A549 (cell line): ENCODE results near the gene SSH2. TPM values are rescaled to one million over a fixed set of nuclear protein-coding genes. Genes with fewer than 3 reads are reported as not detected.
"Not testable (repeated sequence)": the region's sequence is repeated elsewhere in the genome, so short reads cannot be mapped to it uniquely, and the experiment has no call there.

Experiments used
- ATAC-seq, 2 experiments: fragments of 200-7000 bp in 1 of 2; fragments of >200 bp in 1 of 2; cut with Nextera tagmentation in 1 of 2; cut with Tn5 transposase in 1 of 2; 3 replicates each; pipeline versions ENCODE4 v1.8.0 to v1.9.1; 2018 to 2020; ENCODE audit warnings: mild to moderate bottlenecking in 1 of 2, moderate library complexity in 1 of 2
- CTCF ChIA-PET: fragments of 300-600 bp; sonication (Branson Sonifier 250); formaldehyde crosslinking; extraction: SDS; loops from one replicate; lab custom pipeline; 2021; ENCODE audit warnings: antibody characterized with exemption, inconsistent platforms; lab: Yijun Ruan, JAX
- POLR2A ChIA-PET: fragments of 350-600 bp; formaldehyde crosslinking; extraction: SDS; loops from one replicate; lab custom pipeline; 2021; ENCODE audit warnings: antibody characterized with exemption, inconsistent platforms; lab: Yijun Ruan, JAX
- DNase-seq, 2 experiments: peaks; one replicate each; pipeline versions ENCODE4 v3.0.0 to v3.0.0-alpha.2; 2011 to 2016; ENCODE audit warnings: low read depth in 1 of 2, low spot score in 1 of 2
- FAIRE-seq: peaks from 2 replicates; lab custom pipeline; 2011; peaks lifted over from hg19 to GRCh38; lab: Jason Lieb, UNC
- H3K27ac ChIP-seq, 2 experiments: fragments of >200 bp; sonication (Bioruptor Twin); formaldehyde crosslinking; 3 replicates each; pipeline ENCODE4 v1.5.1; 2016 to 2017
- H3K4me1 ChIP-seq: fragments of >200 bp; sonication (Bioruptor Twin); formaldehyde crosslinking; 3 replicates; pipeline ENCODE4 v1.6.1; 2016
- H3K4me2 ChIP-seq: fragments of >200 bp; sonication (Bioruptor Twin); formaldehyde crosslinking; 3 replicates; pipeline ENCODE4 v1.6.1; 2016
- H3K4me3 ChIP-seq: fragments of >200 bp; sonication (Bioruptor Twin); formaldehyde crosslinking; 3 replicates; pipeline ENCODE4 v1.5.1; 2016
- H3K9me3 ChIP-seq: fragments of >200 bp; sonication (Bioruptor Twin); formaldehyde crosslinking; 3 replicates; pipeline ENCODE4 v1.6.1; 2016
- CBX2 ChIP-seq: fragments of 200-600 bp; sonication (generic); IDR thresholded peaks from 2 replicates; pipeline ENCODE4 v1.6.1; 2016; ENCODE audit warnings: low read depth, mild to moderate bottlenecking, borderline replicate concordance
- CEBPB ChIP-seq, 2 experiments: fragments of >200 bp in 1 of 2; sonication (Bioruptor Twin) in 1 of 2; formaldehyde crosslinking in 1 of 2; IDR thresholded peaks; 2 replicates each; pipeline ENCODE4 v1.6.1; 2012 to 2016
- EP300 ChIP-seq, 2 experiments: fragments of >200 bp; sonication (Bioruptor Twin); formaldehyde crosslinking; IDR thresholded peaks; 2 replicates in 1 of 2; 3 replicates in 1 of 2; pipeline ENCODE4 v1.6.1; 2016 to 2017
- FOSL2 ChIP-seq, 2 experiments: fragments of 450-650 bp in 1 of 2; fragments of >200 bp in 1 of 2; sonication (Bioruptor Twin) in 1 of 2; formaldehyde crosslinking; IDR thresholded peaks; 2 replicates each; pipeline versions ENCODE4 v1.5.0 to v1.6.1; 2016 to 2020; ENCODE audit warnings: mild to moderate bottlenecking in 1 of 2, moderate library complexity in 1 of 2
- FOXS1 ChIP-seq: fragments of 250-450 bp; sonication (Bioruptor Pico); IDR thresholded peaks from 2 replicates; pipeline ENCODE4 v1.5.0; 2020; ENCODE audit warnings: mild to moderate bottlenecking, moderate library complexity
- HOXA7 ChIP-seq: fragments of 250-450 bp; sonication (Bioruptor Pico); IDR thresholded peaks from 2 replicates; pipeline ENCODE4 v1.5.0; 2020; ENCODE audit warnings: mild to moderate bottlenecking, moderate library complexity
- JUNB ChIP-seq: fragments of >200 bp; sonication (Bioruptor Twin); formaldehyde crosslinking; IDR thresholded peaks from 2 replicates; pipeline ENCODE4 v1.6.1; 2016
- KDM5A ChIP-seq: fragments of 200-600 bp; sonication (generic); IDR thresholded peaks from 2 replicates; pipeline ENCODE4 v1.6.1; 2016; ENCODE audit warnings: antibody characterized with exemption, mild to moderate bottlenecking
- POLR2AphosphoS2 ChIP-seq: conservative IDR thresholded peaks from 2 replicates; pipeline ENCODE4 v1.6.1; 2012; ENCODE audit warnings: low read length, improper control_type of control experiment, inconsistent platforms
- RFX5 ChIP-seq: fragments of 450-650 bp; IDR thresholded peaks from 2 replicates; pipeline ENCODE4 v1.7.1; 2014; ENCODE audit warnings: antibody characterized with exemption, mild to moderate bottlenecking, moderate library complexity
- SREBF2 ChIP-seq: fragments of 450-650 bp; IDR thresholded peaks from 2 replicates; pipeline ENCODE4 v1.6.1; 2014; ENCODE audit warnings: mild to moderate bottlenecking, moderate library complexity
- WGBS: methylation state at CpG from one replicate; pipeline ENCODE4 v1.1.6; 2017; ENCODE audit errors: missing lambda C conversion rate; 5-methylcytosine and 5-hydroxymethylcytosine counted together
- polyA plus RNA-seq, 4 experiments: library from polyadenylated mRNA; depleted of rRNA in 3 of 4; stranded (reverse); fragments of >200 nt; fragmentation: RNase III in 1 of 4; extraction: RNeasy Plus Mini Kit Qiagen cat#74134 plus additional on column Dnase treatment in 1 of 4; gene quantifications; 2 replicates in 3 of 4; 3 replicates in 1 of 4; pipeline ENCODE4 v1.2.3, GENCODE V29; 2011 to 2017
- TF ChIP-seq, protein P1 (sequence below): IDR thresholded peaks from 2 replicates; pipeline ENCODE4 v1.6.1; 2012
- TF ChIP-seq, protein P2 (sequence below): fragments of 250-450 bp; sonication (Bioruptor Pico); IDR thresholded peaks from 2 replicates; pipeline ENCODE4 v1.5.0; 2021; ENCODE audit warnings: mild to moderate bottlenecking, moderate library complexity, borderline replicate concordance
- TF ChIP-seq, protein P3 (sequence below): fragments of >200 bp; sonication (Bioruptor Twin); formaldehyde crosslinking; IDR thresholded peaks from 3 replicates; pipeline ENCODE4 v1.6.1; 2016
- TF ChIP-seq, protein P4 (sequence below): fragments of 250-450 bp; sonication (Bioruptor Pico); IDR thresholded peaks from 2 replicates; pipeline ENCODE4 v1.5.0; 2020; ENCODE audit warnings: low read depth, mild to moderate bottlenecking, moderate library complexity
- TF ChIP-seq, protein P5 (sequence below): fragments of >200 bp; sonication (Bioruptor Twin); formaldehyde crosslinking; IDR thresholded peaks from 2 replicates; pipeline ENCODE4 v1.6.1; 2016

Gene SSH2
- polyA plus RNA-seq, 2 of the 4 experiments (the other 2 are of a cell fraction): 20.7 to 24.5 TPM

DNA sequence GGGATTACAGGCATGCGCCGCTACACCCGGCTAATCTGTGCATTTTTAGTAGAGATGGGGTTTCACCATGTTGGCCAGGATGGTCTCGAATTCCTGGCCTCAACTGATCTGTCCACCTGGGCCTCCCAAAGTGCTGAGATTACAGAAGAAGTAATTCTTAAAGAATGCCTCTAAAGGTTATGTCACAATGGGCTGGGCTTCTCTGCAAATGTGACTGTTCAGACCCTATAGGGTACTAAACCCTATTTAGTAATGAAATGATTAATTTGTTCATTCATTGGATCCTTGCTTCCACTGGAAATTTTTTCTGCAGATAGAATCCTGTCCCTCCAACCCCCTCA lies 198.5 kb downstream of the SSH2 start:
- ChIA-PET CTCF (interaction anchor here (0.9 kb wide), 1 partner anchor 93 kb away, joined by 3 read pairs; no protein-coding TSS in a partner anchor), POLR2A (no interaction called here)
- TF ChIP-seq RFX5 (no peak), CBX2 (no peak), SREBF2 (no peak), POLR2AphosphoS2 (no peak), CEBPB (IDR thresholded peaks at IDR 0.05) (no peak), HOXA7 (CRISPR knock-in tag) (no peak), EP300 (IDR thresholded peaks at IDR 0.05) (no peak), KDM5A (no peak)
- TF ChIP-seq, protein P1, sequence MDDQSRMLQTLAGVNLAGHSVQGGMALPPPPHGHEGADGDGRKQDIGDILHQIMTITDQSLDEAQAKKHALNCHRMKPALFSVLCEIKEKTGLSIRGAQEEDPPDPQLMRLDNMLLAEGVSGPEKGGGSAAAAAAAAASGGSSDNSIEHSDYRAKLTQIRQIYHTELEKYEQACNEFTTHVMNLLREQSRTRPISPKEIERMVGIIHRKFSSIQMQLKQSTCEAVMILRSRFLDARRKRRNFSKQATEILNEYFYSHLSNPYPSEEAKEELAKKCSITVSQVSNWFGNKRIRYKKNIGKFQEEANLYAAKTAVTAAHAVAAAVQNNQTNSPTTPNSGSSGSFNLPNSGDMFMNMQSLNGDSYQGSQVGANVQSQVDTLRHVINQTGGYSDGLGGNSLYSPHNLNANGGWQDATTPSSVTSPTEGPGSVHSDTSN: no peak
- TF ChIP-seq, protein P2, sequence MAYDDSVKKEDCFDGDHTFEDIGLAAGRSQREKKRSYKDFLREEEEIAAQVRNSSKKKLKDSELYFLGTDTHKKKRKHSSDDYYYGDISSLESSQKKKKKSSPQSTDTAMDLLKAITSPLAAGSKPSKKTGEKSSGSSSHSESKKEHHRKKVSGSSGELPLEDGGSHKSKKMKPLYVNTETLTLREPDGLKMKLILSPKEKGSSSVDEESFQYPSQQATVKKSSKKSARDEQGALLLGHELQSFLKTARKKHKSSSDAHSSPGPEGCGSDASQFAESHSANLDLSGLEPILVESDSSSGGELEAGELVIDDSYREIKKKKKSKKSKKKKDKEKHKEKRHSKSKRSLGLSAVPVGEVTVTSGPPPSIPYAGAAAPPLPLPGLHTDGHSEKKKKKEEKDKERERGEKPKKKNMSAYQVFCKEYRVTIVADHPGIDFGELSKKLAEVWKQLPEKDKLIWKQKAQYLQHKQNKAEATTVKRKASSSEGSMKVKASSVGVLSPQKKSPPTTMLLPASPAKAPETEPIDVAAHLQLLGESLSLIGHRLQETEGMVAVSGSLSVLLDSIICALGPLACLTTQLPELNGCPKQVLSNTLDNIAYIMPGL (CRISPR knock-in tag): no peak
- TF ChIP-seq, protein P3, sequence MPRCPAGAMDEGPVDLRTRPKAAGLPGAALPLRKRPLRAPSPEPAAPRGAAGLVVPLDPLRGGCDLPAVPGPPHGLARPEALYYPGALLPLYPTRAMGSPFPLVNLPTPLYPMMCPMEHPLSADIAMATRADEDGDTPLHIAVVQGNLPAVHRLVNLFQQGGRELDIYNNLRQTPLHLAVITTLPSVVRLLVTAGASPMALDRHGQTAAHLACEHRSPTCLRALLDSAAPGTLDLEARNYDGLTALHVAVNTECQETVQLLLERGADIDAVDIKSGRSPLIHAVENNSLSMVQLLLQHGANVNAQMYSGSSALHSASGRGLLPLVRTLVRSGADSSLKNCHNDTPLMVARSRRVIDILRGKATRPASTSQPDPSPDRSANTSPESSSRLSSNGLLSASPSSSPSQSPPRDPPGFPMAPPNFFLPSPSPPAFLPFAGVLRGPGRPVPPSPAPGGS: no peak
- TF ChIP-seq, protein P4, sequence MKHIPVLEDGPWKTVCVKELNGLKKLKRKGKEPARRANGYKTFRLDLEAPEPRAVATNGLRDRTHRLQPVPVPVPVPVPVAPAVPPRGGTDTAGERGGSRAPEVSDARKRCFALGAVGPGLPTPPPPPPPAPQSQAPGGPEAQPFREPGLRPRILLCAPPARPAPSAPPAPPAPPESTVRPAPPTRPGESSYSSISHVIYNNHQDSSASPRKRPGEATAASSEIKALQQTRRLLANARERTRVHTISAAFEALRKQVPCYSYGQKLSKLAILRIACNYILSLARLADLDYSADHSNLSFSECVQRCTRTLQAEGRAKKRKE (CRISPR knock-in tag): no peak
- Histone ChIP-seq H3K27ac (no peak overlapping the region), H3K4me3 (no peak overlapping the region), H3K4me2 (no peak overlapping the region; the same call in 2 of the 3 replicates), H3K9me3 (peaks cover 9% of the 10 kb centered on the region; the same call in 2 of the 3 replicates), H3K4me1 (peaks cover 51% of the 10 kb centered on the region)
- WGBS: 96% methylated on average over 4 of the region's 4 CpGs
- no peak for ATAC-seq
- DNase-seq: no peak
- no peak for FAIRE-seq

DNA sequence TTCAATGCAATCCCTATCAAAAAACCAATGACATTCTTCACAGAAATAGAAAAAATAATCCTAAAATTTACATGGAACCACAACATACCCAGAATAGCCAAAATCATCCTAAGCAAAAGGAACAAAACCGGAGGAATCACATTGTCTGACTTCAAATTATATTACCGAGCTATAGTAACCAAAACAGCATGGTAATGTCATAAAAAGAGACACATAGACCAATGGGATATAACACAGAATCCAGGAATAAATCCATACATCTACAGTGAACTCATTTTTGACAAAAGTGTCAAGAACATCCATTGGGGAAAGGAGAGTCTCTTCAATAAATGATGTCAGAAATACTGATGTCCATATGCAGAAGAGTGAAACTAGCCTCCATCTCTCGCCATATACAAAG lies 201.5 kb downstream of the SSH2 start:
- POLR2A ChIA-PET: no interaction called here

DNA sequence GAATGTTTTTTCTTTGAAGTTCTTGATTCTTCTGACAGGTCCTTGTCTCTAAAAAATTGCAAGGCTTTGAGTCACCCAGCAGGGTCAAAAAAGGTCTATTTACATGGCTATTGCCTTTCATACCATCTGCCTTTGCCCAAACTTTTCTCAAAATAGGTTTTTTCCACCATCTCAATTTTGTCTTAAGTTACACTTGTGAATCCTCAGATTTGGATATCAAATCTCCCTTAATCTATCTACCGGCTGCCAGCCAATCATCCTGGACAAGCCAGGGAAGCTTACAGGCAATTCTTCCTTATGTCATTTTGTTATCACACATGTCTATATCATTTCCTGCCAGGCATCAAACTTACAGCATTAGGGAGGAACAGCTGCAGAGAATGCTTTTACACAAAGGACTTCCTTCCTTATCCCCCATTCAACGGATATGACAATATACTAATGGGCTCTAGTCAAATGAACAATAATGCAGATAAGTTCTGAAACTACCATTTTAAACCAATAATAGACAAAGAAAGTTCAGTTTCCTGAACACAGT lies 203.2 kb downstream of the SSH2 start:
- peak; percentile 39 to 75; a peak in 4 of 6 replicates for ATAC-seq
- H3K4me2 ChIP-seq: peak overlapping the region; percentile 56

More for the DNA sequence above, 201.5 kb downstream of the SSH2 start:
- DNase-seq (no peak), FAIRE-seq (no peak), ATAC-seq (no peak)
- Histone ChIP-seq H3K4me3 (no peak overlapping the region), H3K4me1 (peaks cover 38% of the 10 kb centered on the region), H3K9me3 (peaks cover 9% of the 10 kb centered on the region; the same call in 2 of the 3 replicates), H3K4me2 (no peak overlapping the region), H3K27ac (no peak overlapping the region)
- CTCF ChIA-PET: interaction anchor here (0.6 to 1.6 kb wide), 4 partner anchors 10 to 89 kb away, joined by 3 to 4 read pairs (median 4); no protein-coding TSS in a partner anchor
- 89% methylated on average over 3 of the region's 3 CpGs for WGBS
- TF ChIP-seq FOXS1 (CRISPR knock-in tag): no peak
- TF ChIP-seq, protein P5, sequence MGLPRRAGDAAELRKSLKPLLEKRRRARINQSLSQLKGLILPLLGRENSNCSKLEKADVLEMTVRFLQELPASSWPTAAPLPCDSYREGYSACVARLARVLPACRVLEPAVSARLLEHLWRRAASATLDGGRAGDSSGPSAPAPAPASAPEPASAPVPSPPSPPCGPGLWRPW: no peak

DNA sequence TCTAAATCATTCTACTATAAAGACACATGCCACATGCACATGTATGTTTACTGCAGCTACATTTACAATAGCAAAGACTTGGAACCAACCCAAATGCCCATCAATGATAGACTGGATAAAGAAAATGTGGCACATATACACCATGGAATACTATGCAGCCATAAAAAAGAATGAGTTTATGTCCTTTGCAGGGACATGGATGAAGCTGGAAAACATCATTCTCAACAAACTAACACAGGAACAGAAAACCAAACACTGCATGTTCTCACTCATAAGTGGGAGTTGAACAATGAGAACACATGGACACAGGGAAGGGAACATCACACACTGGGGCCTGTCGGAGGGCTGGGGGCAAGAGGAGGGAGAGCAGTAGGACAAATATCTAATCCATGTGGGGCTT lies 204.6 kb downstream of the SSH2 start:
- H3K4me3 ChIP-seq, POLR2A ChIA-PET, H3K4me2 ChIP-seq, DNase-seq, H3K9me3 ChIP-seq, FAIRE-seq, ATAC-seq: not testable (repeated sequence)
- Histone ChIP-seq H3K4me1 (peaks cover 23% of the 10 kb centered on the region), H3K27ac (peak overlapping the region in 1 of 2 experiments; percentile 62; a peak in 3 of 6 replicates)
- CTCF ChIA-PET: interaction anchor here (0.8 to 1.3 kb wide), 2 partner anchors 35 to 53 kb away, joined by 3 to 5 read pairs; no protein-coding TSS in a partner anchor
- 100% methylated on average over 1 of the region's 1 CpG for WGBS

More for the DNA sequence above, 203.2 kb downstream of the SSH2 start:
- TF ChIP-seq HOXA7 (CRISPR knock-in tag) (no peak), JUNB (peak; percentile 44), FOSL2 (IDR thresholded peaks at IDR 0.05) (no peak), FOSL2 (CRISPR knock-in tag; IDR thresholded peaks at IDR 0.05) (peak; percentile 55; the same call in 1 of the 2 replicates)
- CTCF ChIA-PET: interaction anchor here (1.2 to 1.5 kb wide), 3 partner anchors 9 to 87 kb away, joined by 3 to 4 read pairs (median 4); no protein-coding TSS in a partner anchor
- POLR2A ChIA-PET: no interaction called here
- WGBS: 15% methylated on average over 2 of the region's 2 CpGs
- H3K27ac ChIP-seq: peak overlapping the region; percentile 18 to 64; a peak in 4 of 6 replicates
- no peak overlapping the region for H3K4me3 ChIP-seq
- peaks cover 21% of the 10 kb centered on the region for H3K4me1 ChIP-seq
- FAIRE-seq (peak; percentile 89), DNase-seq (peak in 1 of 2 experiments; percentile 43)
- peaks cover 9% of the 10 kb centered on the region; the same call in 2 of the 3 replicates for H3K9me3 ChIP-seq
